Neural cell (in vitro differentiated cells): ENCODE results near the gene KRTAP10-4.

Experiments used
- EP300 ChIP-seq: fragments of 450-650 bp; conservative IDR thresholded peaks from 2 replicates; pipeline ENCODE4 v1.6.1; 2014; ENCODE audit warnings: antibody characterized with exemption, mild to moderate bottlenecking, moderate library complexity; ENCODE audit not compliant: poor library complexity, severe bottlenecking
- EZH2 ChIP-seq: fragments of 200-600, 300-800 bp; shearing (Covaris generic), sonication (generic); IDR thresholded peaks from 2 replicates; pipeline ENCODE4 v1.6.1; 2014; ENCODE audit warnings: antibody characterized with exemption, low read length, borderline replicate concordance, mild to moderate bottlenecking; ENCODE audit not compliant: insufficient read depth, poor library complexity, severe bottlenecking
- MXI1 ChIP-seq: fragments of 450-650 bp; conservative IDR thresholded peaks from 2 replicates; pipeline ENCODE4 v1.6.1; 2014; ENCODE audit warnings: antibody characterized with exemption, mild to moderate bottlenecking; ENCODE audit not compliant: poor library complexity, severe bottlenecking
- POLR2AphosphoS5 ChIP-seq: IDR thresholded peaks from 2 replicates; pipeline ENCODE4 v1.6.1; 2012
- RAD21 ChIP-seq: fragments of 450-650 bp; conservative IDR thresholded peaks from 2 replicates; pipeline ENCODE4 v1.6.1; 2014; ENCODE audit warnings: antibody characterized with exemption, mild to moderate bottlenecking, moderate library complexity
- SMC3 ChIP-seq: fragments of 450-650 bp; conservative IDR thresholded peaks from 2 replicates; pipeline ENCODE4 v1.6.1; 2014; ENCODE audit warnings: antibody characterized with exemption, mild to moderate bottlenecking, moderate library complexity; ENCODE audit not compliant: poor library complexity
- TAF1 ChIP-seq: IDR thresholded peaks from 2 replicates; pipeline ENCODE4 v1.6.1; 2012; ENCODE audit warnings: low read depth
- TF ChIP-seq, protein P1 (sequence below): fragments of 450-650 bp; IDR thresholded peaks from 2 replicates; pipeline ENCODE4 v1.5.1; 2014; ENCODE audit warnings: antibody characterized with exemption, mild to moderate bottlenecking, moderate library complexity; ENCODE audit not compliant: poor library complexity, severe bottlenecking
- TF ChIP-seq, protein P2 (sequence below): IDR thresholded peaks from 2 replicates; pipeline ENCODE4 v1.6.1; 2012; ENCODE audit warnings: borderline replicate concordance

DNA sequence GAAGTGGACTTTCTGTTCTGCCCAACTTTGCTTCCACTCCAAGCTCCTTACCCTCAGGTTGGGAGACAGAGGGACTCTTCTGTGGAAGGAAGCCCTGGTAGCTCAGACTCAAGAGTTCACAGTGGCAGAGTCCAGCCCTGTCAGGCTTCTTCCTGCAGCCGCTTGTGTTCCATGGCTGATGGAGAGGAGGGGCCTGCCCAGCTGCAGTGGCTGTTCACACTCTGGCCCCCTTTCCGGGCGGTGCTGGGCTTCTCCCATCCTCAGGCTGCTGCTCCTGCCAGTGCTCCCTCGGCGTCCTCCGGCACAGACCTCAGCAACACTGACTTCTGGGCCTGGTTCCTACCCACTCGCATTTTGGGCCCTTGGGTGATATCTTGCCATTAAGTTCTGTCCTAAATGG is 37.6 kb upstream of the KRTAP10-4 start:
- TF ChIP-seq POLR2AphosphoS5 (no peak), EZH2 (no peak), RAD21 (no peak), EP300 (no peak), SMC3 (no peak), TAF1 (no peak), MXI1 (no peak)
- TF ChIP-seq, protein P1, sequence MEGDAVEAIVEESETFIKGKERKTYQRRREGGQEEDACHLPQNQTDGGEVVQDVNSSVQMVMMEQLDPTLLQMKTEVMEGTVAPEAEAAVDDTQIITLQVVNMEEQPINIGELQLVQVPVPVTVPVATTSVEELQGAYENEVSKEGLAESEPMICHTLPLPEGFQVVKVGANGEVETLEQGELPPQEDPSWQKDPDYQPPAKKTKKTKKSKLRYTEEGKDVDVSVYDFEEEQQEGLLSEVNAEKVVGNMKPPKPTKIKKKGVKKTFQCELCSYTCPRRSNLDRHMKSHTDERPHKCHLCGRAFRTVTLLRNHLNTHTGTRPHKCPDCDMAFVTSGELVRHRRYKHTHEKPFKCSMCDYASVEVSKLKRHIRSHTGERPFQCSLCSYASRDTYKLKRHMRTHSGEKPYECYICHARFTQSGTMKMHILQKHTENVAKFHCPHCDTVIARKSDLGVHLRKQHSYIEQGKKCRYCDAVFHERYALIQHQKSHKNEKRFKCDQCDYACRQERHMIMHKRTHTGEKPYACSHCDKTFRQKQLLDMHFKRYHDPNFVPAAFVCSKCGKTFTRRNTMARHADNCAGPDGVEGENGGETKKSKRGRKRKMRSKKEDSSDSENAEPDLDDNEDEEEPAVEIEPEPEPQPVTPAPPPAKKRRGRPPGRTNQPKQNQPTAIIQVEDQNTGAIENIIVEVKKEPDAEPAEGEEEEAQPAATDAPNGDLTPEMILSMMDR: no peak
- TF ChIP-seq, protein P2, sequence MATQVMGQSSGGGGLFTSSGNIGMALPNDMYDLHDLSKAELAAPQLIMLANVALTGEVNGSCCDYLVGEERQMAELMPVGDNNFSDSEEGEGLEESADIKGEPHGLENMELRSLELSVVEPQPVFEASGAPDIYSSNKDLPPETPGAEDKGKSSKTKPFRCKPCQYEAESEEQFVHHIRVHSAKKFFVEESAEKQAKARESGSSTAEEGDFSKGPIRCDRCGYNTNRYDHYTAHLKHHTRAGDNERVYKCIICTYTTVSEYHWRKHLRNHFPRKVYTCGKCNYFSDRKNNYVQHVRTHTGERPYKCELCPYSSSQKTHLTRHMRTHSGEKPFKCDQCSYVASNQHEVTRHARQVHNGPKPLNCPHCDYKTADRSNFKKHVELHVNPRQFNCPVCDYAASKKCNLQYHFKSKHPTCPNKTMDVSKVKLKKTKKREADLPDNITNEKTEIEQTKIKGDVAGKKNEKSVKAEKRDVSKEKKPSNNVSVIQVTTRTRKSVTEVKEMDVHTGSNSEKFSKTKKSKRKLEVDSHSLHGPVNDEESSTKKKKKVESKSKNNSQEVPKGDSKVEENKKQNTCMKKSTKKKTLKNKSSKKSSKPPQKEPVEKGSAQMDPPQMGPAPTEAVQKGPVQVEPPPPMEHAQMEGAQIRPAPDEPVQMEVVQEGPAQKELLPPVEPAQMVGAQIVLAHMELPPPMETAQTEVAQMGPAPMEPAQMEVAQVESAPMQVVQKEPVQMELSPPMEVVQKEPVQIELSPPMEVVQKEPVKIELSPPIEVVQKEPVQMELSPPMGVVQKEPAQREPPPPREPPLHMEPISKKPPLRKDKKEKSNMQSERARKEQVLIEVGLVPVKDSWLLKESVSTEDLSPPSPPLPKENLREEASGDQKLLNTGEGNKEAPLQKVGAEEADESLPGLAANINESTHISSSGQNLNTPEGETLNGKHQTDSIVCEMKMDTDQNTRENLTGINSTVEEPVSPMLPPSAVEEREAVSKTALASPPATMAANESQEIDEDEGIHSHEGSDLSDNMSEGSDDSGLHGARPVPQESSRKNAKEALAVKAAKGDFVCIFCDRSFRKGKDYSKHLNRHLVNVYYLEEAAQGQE: no peak
